ENCODE measurements around the gene TSPAN32. TPM values are rescaled to one million over a fixed set of nuclear protein-coding genes. Genes with fewer than 3 reads are reported as not detected.

TSPAN32 gene
- total RNA-seq, 1 experiment from 2014 or later: not detected

- peaks cover 18% of the 10 kb centered on the region for H3K27me3 ChIP-seq (replicated peaks; ENCODE audit: insufficient read depth, low read depth, low read length, poor library complexity)
- no peak overlapping the region for H3K4me3 ChIP-seq (ENCODE audit: low read depth, low read length, poor library complexity, severe bottlenecking)
- POLR2A ChIA-PET (ENCODE audit: low non-redundant PET): no interaction called here
- BruUV-seq (replicated peaks): no TSS peak
- H3K27ac ChIP-seq (ENCODE audit: low read depth, low read length, poor library complexity, severe bottlenecking): no peak overlapping the region
- CTCF ChIA-PET: no interaction called here
- intact Hi-C loops (cut with micrococcal nuclease; ENCODE audit: unreplicated experiment): no loop called here
- TF ChIP-seq EZH2 (IDR thresholded peaks at IDR 0.05; ENCODE audit: borderline replicate concordance, low read depth, low read length, poor library complexity, severe bottlenecking) (no peak), CTCF (conservative IDR thresholded peaks at IDR 0.05; ENCODE audit: low read depth, low read length) (no peak)
- H3K9me3 ChIP-seq (ENCODE audit: low read depth, low read length, poor library complexity, severe bottlenecking): no peaks in the 10 kb centered on the region
- no peaks in the 10 kb centered on the region for H3K36me3 ChIP-seq (ENCODE audit: insufficient read depth, low read length, poor library complexity, severe bottlenecking)
- H3K4me1 ChIP-seq (ENCODE audit: insufficient read depth, low read length, poor library complexity, severe bottlenecking): no peaks in the 10 kb centered on the region
- DNase-seq (ENCODE audit: low spot score): no peak
These were observed 37.3 kb upstream of the TSPAN32 start for GRCh38 chr11:2264366-2265053.

- DNase-seq (ENCODE audit: low spot score): no peak
- no peaks in the 10 kb centered on the region for H3K4me1 ChIP-seq (ENCODE audit: insufficient read depth, low read length, poor library complexity, severe bottlenecking)
- ChIA-PET POLR2A (ENCODE audit: low non-redundant PET) (no interaction called here), CTCF (no interaction called here)
- H3K9me3 ChIP-seq (ENCODE audit: low read depth, low read length, poor library complexity, severe bottlenecking): no peaks in the 10 kb centered on the region
- H3K27ac ChIP-seq (ENCODE audit: low read depth, low read length, poor library complexity, severe bottlenecking): no peak overlapping the region
- TF ChIP-seq CTCF (conservative IDR thresholded peaks at IDR 0.05; ENCODE audit: low read depth, low read length) (no peak), EZH2 (IDR thresholded peaks at IDR 0.05; ENCODE audit: borderline replicate concordance, low read depth, low read length, poor library complexity, severe bottlenecking) (no peak)
- no peak overlapping the region for H3K4me3 ChIP-seq (ENCODE audit: low read depth, low read length, poor library complexity, severe bottlenecking)
- H3K27me3 ChIP-seq (replicated peaks; ENCODE audit: insufficient read depth, low read depth, low read length, poor library complexity): peaks cover 27% of the 10 kb centered on the region
- intact Hi-C loops (cut with micrococcal nuclease; ENCODE audit: unreplicated experiment): no loop called here
- no peaks in the 10 kb centered on the region for H3K36me3 ChIP-seq (ENCODE audit: insufficient read depth, low read length, poor library complexity, severe bottlenecking)
- BruUV-seq (replicated peaks): no TSS peak
These were observed 36.4 kb upstream of the TSPAN32 start for GRCh38 chr11:2265396-2265795.

- ChIA-PET CTCF (no interaction called here), POLR2A (ENCODE audit: low non-redundant PET) (no interaction called here)
- intact Hi-C loops (cut with micrococcal nuclease; ENCODE audit: unreplicated experiment): no loop called here
- TF ChIP-seq CTCF (conservative IDR thresholded peaks at IDR 0.05; ENCODE audit: low read depth, low read length) (no peak), EZH2 (IDR thresholded peaks at IDR 0.05; ENCODE audit: borderline replicate concordance, low read depth, low read length, poor library complexity, severe bottlenecking) (no peak)
- Histone ChIP-seq H3K27ac (ENCODE audit: low read depth, low read length, poor library complexity, severe bottlenecking) (no peak overlapping the region), H3K9me3 (ENCODE audit: low read depth, low read length, poor library complexity, severe bottlenecking) (no peaks in the 10 kb centered on the region), H3K4me3 (ENCODE audit: low read depth, low read length, poor library complexity, severe bottlenecking) (no peak overlapping the region), H3K4me1 (ENCODE audit: insufficient read depth, low read length, poor library complexity, severe bottlenecking) (no peaks in the 10 kb centered on the region), H3K36me3 (ENCODE audit: insufficient read depth, low read length, poor library complexity, severe bottlenecking) (no peaks in the 10 kb centered on the region), H3K27me3 (replicated peaks; ENCODE audit: insufficient read depth, low read depth, low read length, poor library complexity) (peaks cover 33% of the 10 kb centered on the region)
- DNase-seq (ENCODE audit: low spot score): no peak
- BruUV-seq (replicated peaks): no TSS peak
These were observed 35.8 kb upstream of the TSPAN32 start for GRCh38 chr11:2265854-2266585.

Data from A673 (cell line).